OCI-LY7 (cell line): ENCODE measurements around the gene LSR.

ENCODE experiments used
- CTCF ChIP-seq: fragments of 200-600 bp; sonication (generic); conservative IDR thresholded peaks from 2 replicates; pipeline ENCODE4 v1.5.1; 2014; ENCODE audit warnings: mild to moderate bottlenecking, antibody characterized with exemption, low read length, moderate library complexity, mixed read lengths
- EZH2phosphoT487 ChIP-seq: fragments of 200-600 bp; sonication (generic); IDR thresholded peaks from 2 replicates; pipeline ENCODE4 v1.6.1; 2018; ENCODE audit warnings: low read depth, borderline replicate concordance, mild to moderate bottlenecking, mixed run types, antibody characterized with exemption, low read length, moderate library complexity, mixed read lengths

- TF ChIP-seq CTCF (no peak), EZH2phosphoT487 (no peak)
Observed at GRCh38 chr19:35208121-35208520, 40.7 kb upstream of the LSR start.
